ENCODE results near the gene YIF1B.
"Not testable (repeated sequence)": the region's sequence is repeated elsewhere in the genome, so short reads cannot be mapped to it uniquely, and the experiment has no call there.

The YIF1B gene

GRCh38 chr19:38266981-38267597 is 48.7 kb downstream of the YIF1B start:
- Histone ChIP-seq H3K4me3 (no peak overlapping the region), H3K36me3 (peaks cover 13% of the 10 kb centered on the region), H3K4me2 (peak overlapping the region; percentile 95), H3K4me1 (peaks cover 73% of the 10 kb centered on the region), H3K9ac (no peak overlapping the region), H3K27ac (no peak overlapping the region), H4K20me1 (peaks cover 68% of the 10 kb centered on the region), H3K27me3 (no peaks in the 10 kb centered on the region), H3K9me3 (no peaks in the 10 kb centered on the region)
- no peak for TF ChIP-seq Cebpa-rat (IDR thresholded peaks at IDR 0.05)

GRCh38 chr19:38265921-38266429 is 49.8 kb downstream of the YIF1B start:
- Histone ChIP-seq H4K20me1 (peaks cover 56% of the 10 kb centered on the region), H3K4me1 (peaks cover 62% of the 10 kb centered on the region), H3K9me3 (no peaks in the 10 kb centered on the region), H3K27ac (peak overlapping the region; percentile 90; the same call in 1 of the 2 replicates), H3K4me3 (peak overlapping the region; percentile 71), H3K27me3 (no peaks in the 10 kb centered on the region), H3K4me2 (peak overlapping the region; percentile 95), H3K36me3 (peaks cover 13% of the 10 kb centered on the region), H3K9ac (peak overlapping the region; percentile 80)
- TF ChIP-seq Cebpa-rat (IDR thresholded peaks at IDR 0.05): no peak

GRCh38 chr19:38265213-38265861 is 50.4 kb downstream of the YIF1B start:
- H3K4me1 ChIP-seq: peaks cover 56% of the 10 kb centered on the region
- peak overlapping the region; percentile 95 for H3K4me2 ChIP-seq
- H3K4me3 ChIP-seq: peak overlapping the region; percentile 71

GRCh38 chr19:38264486-38265212 is 51.1 kb downstream of the YIF1B start, which contains the start of gene SPINT2:
TSS of gene SPINT2 (plus strand) at chr19:38264573. CDS start at chr19:38264893, 320 bp downstream.
- H3K27ac ChIP-seq: peak within 1 kb of the TSS; percentile 90
- H3K9me3 ChIP-seq: no peaks in the 10 kb centered on the region
- H3K36me3 ChIP-seq: peaks cover 1% of the 10 kb centered on the region; the same call in 1 of the 2 replicates
- peak within 1 kb of the TSS; percentile 71 for H3K4me3 ChIP-seq
- TF ChIP-seq Cebpa-rat (IDR thresholded peaks at IDR 0.05): no peak
- peak within 1 kb of the TSS; percentile 80 for H3K9ac ChIP-seq
- peak within 1 kb of the TSS; percentile 95 for H3K4me2 ChIP-seq
- H3K4me1 ChIP-seq: peaks cover 52% of the 10 kb centered on the region
- peaks cover 43% of the 10 kb centered on the region for H4K20me1 ChIP-seq
- no peaks in the 10 kb centered on the region for H3K27me3 ChIP-seq

More at GRCh38 chr19:38265213-38265861, 50.4 kb downstream of the YIF1B start:
- TF ChIP-seq Cebpa-rat (IDR thresholded peaks at IDR 0.05): no peak
- no peaks in the 10 kb centered on the region for H3K9me3 ChIP-seq
- H3K27me3 ChIP-seq: no peaks in the 10 kb centered on the region
- H3K27ac ChIP-seq: peak overlapping the region; percentile 90
- peak overlapping the region; percentile 80 for H3K9ac ChIP-seq
- peaks cover 8% of the 10 kb centered on the region for H3K36me3 ChIP-seq
- H4K20me1 ChIP-seq: peaks cover 50% of the 10 kb centered on the region

- H3K9ac ChIP-seq: peak overlapping the region; percentile 80
Observed at GRCh38 chr19:38263689-38264485, 51.9 kb downstream of the YIF1B start.

GRCh38 chr19:38262585-38263268 is 53.0 kb downstream of the YIF1B start:
- Histone ChIP-seq H3K27me3 (no peaks in the 10 kb centered on the region), H3K4me1 (peaks cover 43% of the 10 kb centered on the region), H3K9me3 (no peaks in the 10 kb centered on the region), H3K4me3 (no peak overlapping the region), H4K20me1 (peaks cover 24% of the 10 kb centered on the region), H3K9ac (no peak overlapping the region), H3K4me2 (peak overlapping the region; percentile 95), H3K27ac (no peak overlapping the region), H3K36me3 (no peaks in the 10 kb centered on the region)
- TF ChIP-seq Cebpa-rat (IDR thresholded peaks at IDR 0.05): no peak

More at GRCh38 chr19:38263689-38264485, 51.9 kb downstream of the YIF1B start:
- H3K4me2 ChIP-seq: peak overlapping the region; percentile 95
- peaks cover 52% of the 10 kb centered on the region for H3K4me1 ChIP-seq
- H3K9me3 ChIP-seq: no peaks in the 10 kb centered on the region
- H3K27me3 ChIP-seq: no peaks in the 10 kb centered on the region
- H4K20me1 ChIP-seq: peaks cover 35% of the 10 kb centered on the region
- no peaks in the 10 kb centered on the region for H3K36me3 ChIP-seq
- TF ChIP-seq Cebpa-rat (IDR thresholded peaks at IDR 0.05): no peak
- peak overlapping the region; percentile 71 for H3K4me3 ChIP-seq
- peak overlapping the region; percentile 90 for H3K27ac ChIP-seq

- H3K4me1 ChIP-seq: peaks cover 37% of the 10 kb centered on the region
- H3K4me3 ChIP-seq, H3K9me3 ChIP-seq, H3K27ac ChIP-seq, H3K27me3 ChIP-seq, H3K4me2 ChIP-seq, H3K9ac ChIP-seq, H3K36me3 ChIP-seq: not testable (repeated sequence)
- H4K20me1 ChIP-seq: peaks cover 16% of the 10 kb centered on the region
Observed at GRCh38 chr19:38261942-38262341, 53.8 kb downstream of the YIF1B start.

- peak overlapping the region; percentile 85 for H3K27ac ChIP-seq
- H4K20me1 ChIP-seq: no peaks in the 10 kb centered on the region
- peak overlapping the region; percentile 75 for H3K4me3 ChIP-seq
- no peak for TF ChIP-seq Cebpa-rat (IDR thresholded peaks at IDR 0.05)
- no peaks in the 10 kb centered on the region for H3K9me3 ChIP-seq
- H3K9ac ChIP-seq: peak overlapping the region; percentile 83
- H3K27me3 ChIP-seq: no peaks in the 10 kb centered on the region
- peaks cover 64% of the 10 kb centered on the region for H3K4me1 ChIP-seq
- H3K36me3 ChIP-seq: no peaks in the 10 kb centered on the region
- peak overlapping the region; percentile 79 for H3K4me2 ChIP-seq
Observed at GRCh38 chr19:38255383-38256014, 60.2 kb downstream of the YIF1B start.

Data from BLaER1 (cell line).